Measurements from ENCODE around the gene SMYD3. TPM values are rescaled to one million over a fixed set of nuclear protein-coding genes. Genes with fewer than 3 reads are reported as not detected.

Gene SMYD3
- polyA plus RNA-seq, 1 donor from 2014 or later = 48.6 TPM

- no peak overlapping the region for H3K9ac ChIP-seq (ENCODE audit: low read length)
Measured at GRCh38 chr1:245965398-245965797, 541.7 kb downstream of the SMYD3 start.

GRCh38 chr1:245963649-245964048 is 543.4 kb downstream of the SMYD3 start:
- Histone ChIP-seq H3K79me2 (replicated peaks; ENCODE audit: insufficient read depth, low read length) (no peaks in the 10 kb centered on the region), H4K20me1 (ENCODE audit: insufficient read depth) (no peaks in the 10 kb centered on the region), H3K9me3 (ENCODE audit: low read length) (no peaks in the 10 kb centered on the region), H3K9ac (ENCODE audit: low read length) (no peak overlapping the region), H2AFZ (ENCODE audit: low read depth, low read length) (no peak overlapping the region), H3K27me3 (ENCODE audit: insufficient read depth, low read depth, low read length) (no peaks in the 10 kb centered on the region), H3K4me3 (ENCODE audit: low read length) (no peak overlapping the region), H3K36me3 (ENCODE audit: insufficient read depth, low read length) (no peaks in the 10 kb centered on the region), H3K27ac (ENCODE audit: low read length) (no peak overlapping the region), H3K4me2 (ENCODE audit: low read length) (no peak overlapping the region), H3F3A (ENCODE audit: insufficient read depth, low read length, poor library complexity, severe bottlenecking) (no peaks in the 10 kb centered on the region), H3K9me2 (ENCODE audit: insufficient read depth, low read length) (no peaks in the 10 kb centered on the region)
- TF ChIP-seq MXI1 (conservative IDR thresholded peaks at IDR 0.05; ENCODE audit: poor library complexity, severe bottlenecking) (no peak), POLR2AphosphoS5 (IDR thresholded peaks at IDR 0.05) (no peak), EP300 (conservative IDR thresholded peaks at IDR 0.05; ENCODE audit: poor library complexity, severe bottlenecking) (no peak), EZH2 (IDR thresholded peaks at IDR 0.05; ENCODE audit: borderline replicate concordance, insufficient read depth, low read length, poor library complexity, severe bottlenecking) (no peak), TAF1 (IDR thresholded peaks at IDR 0.05; ENCODE audit: low read depth) (no peak), REST (IDR thresholded peaks at IDR 0.05; ENCODE audit: borderline replicate concordance) (no peak), SMC3 (conservative IDR thresholded peaks at IDR 0.05; ENCODE audit: poor library complexity) (no peak), RAD21 (conservative IDR thresholded peaks at IDR 0.05) (no peak)

More at GRCh38 chr1:245965398-245965797, 541.7 kb downstream of the SMYD3 start:
- Histone ChIP-seq H4K20me1 (ENCODE audit: insufficient read depth) (no peaks in the 10 kb centered on the region), H3F3A (ENCODE audit: insufficient read depth, low read length, poor library complexity, severe bottlenecking) (no peaks in the 10 kb centered on the region), H3K9me3 (ENCODE audit: low read length) (no peaks in the 10 kb centered on the region), H3K4me2 (ENCODE audit: low read length) (no peak overlapping the region), H3K27ac (ENCODE audit: low read length) (no peak overlapping the region), H3K9me2 (ENCODE audit: insufficient read depth, low read length) (no peaks in the 10 kb centered on the region), H3K36me3 (ENCODE audit: insufficient read depth, low read length) (no peaks in the 10 kb centered on the region), H3K4me3 (ENCODE audit: low read length) (no peak overlapping the region), H3K79me2 (replicated peaks; ENCODE audit: insufficient read depth, low read length) (no peaks in the 10 kb centered on the region), H2AFZ (ENCODE audit: low read depth, low read length) (no peak overlapping the region), H3K27me3 (ENCODE audit: insufficient read depth, low read depth, low read length) (no peaks in the 10 kb centered on the region)
- TF ChIP-seq EZH2 (IDR thresholded peaks at IDR 0.05; ENCODE audit: borderline replicate concordance, insufficient read depth, low read length, poor library complexity, severe bottlenecking) = no peak
- TF ChIP-seq MXI1 (conservative IDR thresholded peaks at IDR 0.05; ENCODE audit: poor library complexity, severe bottlenecking) = no peak
- TF ChIP-seq REST (IDR thresholded peaks at IDR 0.05; ENCODE audit: borderline replicate concordance) = no peak
- no peak for TF ChIP-seq TAF1 (IDR thresholded peaks at IDR 0.05; ENCODE audit: low read depth)
- TF ChIP-seq CTCF (IDR thresholded peaks at IDR 0.05; ENCODE audit: poor library complexity, severe bottlenecking) = no peak
- no peak for TF ChIP-seq SMC3 (conservative IDR thresholded peaks at IDR 0.05; ENCODE audit: poor library complexity)
- no peak for TF ChIP-seq EP300 (conservative IDR thresholded peaks at IDR 0.05; ENCODE audit: poor library complexity, severe bottlenecking)
- TF ChIP-seq POLR2AphosphoS5 (IDR thresholded peaks at IDR 0.05) = no peak
- TF ChIP-seq RAD21 (conservative IDR thresholded peaks at IDR 0.05) = no peak

All from neural cell (in vitro differentiated cells).